Fibroblast of the aortic adventitia (primary cell): ENCODE data around the gene ELL2. TPM values are rescaled to one million over a fixed set of nuclear protein-coding genes. Genes with fewer than 3 reads are reported as not detected.
"Not testable (repeated sequence)": the region's sequence is repeated elsewhere in the genome, so short reads cannot be mapped to it uniquely, and the experiment has no call there.

Source experiments
- DNase-seq: peaks from one replicate; pipeline ENCODE4 v3.0.0-alpha.2; 2010; ENCODE audit warnings: low read depth
- H3K4me3 ChIP-seq: 2 replicates; pipeline ENCODE4 v1.5.1; 2011; ENCODE audit warnings: low read depth, mild to moderate bottlenecking, control low read depth, low read length, moderate library complexity
- total RNA-seq: library from RNA; depleted of rRNA; stranded (reverse); fragments of >200 nt; gene quantifications from 2 replicates; pipeline ENCODE4 v1.2.3, GENCODE V29; 2012; ENCODE audit warnings: low replicate concordance
- TF ChIP-seq, protein P1 (sequence below): IDR thresholded peaks from 2 replicates; pipeline ENCODE4 v1.5.1; 2011; ENCODE audit warnings: mild to moderate bottlenecking, low read length, control low read depth, inconsistent platforms; ENCODE audit not compliant: insufficient read depth

Gene ELL2
- total RNA-seq, 1 donor = 51.1 TPM

DNA sequence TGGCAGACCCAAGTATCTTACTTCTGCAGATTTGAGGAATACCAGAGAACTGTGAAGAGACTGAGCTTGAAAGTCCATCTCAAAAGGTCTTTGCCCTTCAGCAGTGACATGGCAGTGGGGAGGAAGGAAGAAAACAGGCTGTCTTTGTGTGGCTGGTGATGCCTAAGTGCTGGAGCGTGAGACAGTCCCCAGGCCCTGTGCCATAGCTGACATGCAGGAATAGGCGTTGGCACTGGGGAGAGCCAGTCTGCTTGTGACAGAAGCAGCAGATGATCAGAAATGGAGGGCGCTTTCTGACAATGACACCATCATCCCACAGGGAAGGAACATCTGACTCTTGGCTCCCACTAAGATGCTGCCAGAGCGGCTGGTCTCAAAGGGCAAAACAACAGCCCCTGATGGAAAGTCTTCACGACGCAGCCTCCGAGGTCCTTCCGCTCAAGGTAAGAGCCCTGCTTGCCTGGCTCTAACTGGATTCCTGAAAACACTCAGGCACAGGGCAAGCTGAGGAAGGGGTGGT, 123.6 kb downstream of the ELL2 start:
- TF ChIP-seq, protein P1, sequence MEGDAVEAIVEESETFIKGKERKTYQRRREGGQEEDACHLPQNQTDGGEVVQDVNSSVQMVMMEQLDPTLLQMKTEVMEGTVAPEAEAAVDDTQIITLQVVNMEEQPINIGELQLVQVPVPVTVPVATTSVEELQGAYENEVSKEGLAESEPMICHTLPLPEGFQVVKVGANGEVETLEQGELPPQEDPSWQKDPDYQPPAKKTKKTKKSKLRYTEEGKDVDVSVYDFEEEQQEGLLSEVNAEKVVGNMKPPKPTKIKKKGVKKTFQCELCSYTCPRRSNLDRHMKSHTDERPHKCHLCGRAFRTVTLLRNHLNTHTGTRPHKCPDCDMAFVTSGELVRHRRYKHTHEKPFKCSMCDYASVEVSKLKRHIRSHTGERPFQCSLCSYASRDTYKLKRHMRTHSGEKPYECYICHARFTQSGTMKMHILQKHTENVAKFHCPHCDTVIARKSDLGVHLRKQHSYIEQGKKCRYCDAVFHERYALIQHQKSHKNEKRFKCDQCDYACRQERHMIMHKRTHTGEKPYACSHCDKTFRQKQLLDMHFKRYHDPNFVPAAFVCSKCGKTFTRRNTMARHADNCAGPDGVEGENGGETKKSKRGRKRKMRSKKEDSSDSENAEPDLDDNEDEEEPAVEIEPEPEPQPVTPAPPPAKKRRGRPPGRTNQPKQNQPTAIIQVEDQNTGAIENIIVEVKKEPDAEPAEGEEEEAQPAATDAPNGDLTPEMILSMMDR = no peak
- no peak overlapping the region for H3K4me3 ChIP-seq
- no peak for DNase-seq

DNA sequence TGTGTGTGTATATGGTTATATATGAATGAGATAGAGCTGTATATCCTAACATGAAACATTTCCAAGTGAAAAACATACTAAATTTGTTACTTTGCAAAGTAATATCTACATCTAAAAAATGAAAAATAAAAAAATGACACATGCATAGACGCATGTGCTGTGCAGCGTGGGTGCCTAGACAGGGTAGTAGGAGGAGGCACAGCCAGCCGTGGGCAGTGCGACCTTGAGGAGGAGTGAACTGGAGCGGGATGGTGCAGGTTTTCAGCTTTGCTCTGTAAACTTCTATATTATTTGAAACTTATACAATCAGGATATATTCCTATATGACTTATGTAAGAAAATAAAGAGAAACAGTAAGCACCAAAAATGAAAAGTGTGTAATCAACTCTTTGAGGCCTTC, 124.2 kb downstream of the ELL2 start:
- TF ChIP-seq, protein P1 = no peak
- DNase-seq = no peak
- H3K4me3 ChIP-seq = no peak overlapping the region

DNA sequence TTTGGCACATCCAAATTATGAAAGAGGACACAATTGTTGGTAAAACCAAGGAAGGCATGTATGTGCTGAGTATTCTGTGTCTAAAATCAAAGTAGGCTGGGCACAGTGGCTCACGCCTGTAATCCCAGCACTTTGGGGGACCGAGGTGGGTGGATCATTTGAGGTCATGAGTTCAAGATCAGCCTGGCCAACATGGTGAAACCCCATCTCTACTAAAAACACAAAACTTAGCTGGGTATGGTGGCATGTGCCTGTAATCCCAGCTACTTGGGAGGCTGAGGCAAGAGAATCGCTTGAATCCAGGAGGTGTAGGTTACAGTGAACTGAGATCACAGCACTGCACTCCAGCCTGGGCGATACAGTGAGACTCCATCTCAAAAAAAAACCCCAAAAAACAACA, 124.7 kb downstream of the ELL2 start:
- not testable (repeated sequence) for DNase-seq

DNA sequence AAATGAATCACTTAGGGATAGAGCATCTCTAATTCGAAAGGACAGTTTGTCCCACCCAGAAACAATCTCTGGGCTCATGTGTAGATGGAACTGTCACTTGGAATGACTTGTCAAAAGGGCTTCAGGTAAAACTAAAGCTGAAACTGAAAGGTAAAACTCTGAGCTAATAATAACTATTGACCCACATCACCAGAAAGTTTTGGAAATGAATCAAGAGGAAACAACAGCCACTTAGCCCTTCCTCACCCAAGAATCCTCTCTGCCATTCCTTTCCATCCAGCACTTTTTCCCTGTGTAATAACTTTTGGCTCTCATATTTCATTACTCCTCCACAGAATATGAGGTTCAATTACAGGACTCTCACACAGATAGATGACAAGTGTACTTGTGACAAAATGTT, 125.1 kb downstream of the ELL2 start:
- DNase-seq = no peak
- no peak overlapping the region for H3K4me3 ChIP-seq
- TF ChIP-seq, protein P1 = no peak

More for the DNA sequence above, 124.7 kb downstream of the ELL2 start:
- H3K4me3 ChIP-seq = not testable (repeated sequence)

DNA sequence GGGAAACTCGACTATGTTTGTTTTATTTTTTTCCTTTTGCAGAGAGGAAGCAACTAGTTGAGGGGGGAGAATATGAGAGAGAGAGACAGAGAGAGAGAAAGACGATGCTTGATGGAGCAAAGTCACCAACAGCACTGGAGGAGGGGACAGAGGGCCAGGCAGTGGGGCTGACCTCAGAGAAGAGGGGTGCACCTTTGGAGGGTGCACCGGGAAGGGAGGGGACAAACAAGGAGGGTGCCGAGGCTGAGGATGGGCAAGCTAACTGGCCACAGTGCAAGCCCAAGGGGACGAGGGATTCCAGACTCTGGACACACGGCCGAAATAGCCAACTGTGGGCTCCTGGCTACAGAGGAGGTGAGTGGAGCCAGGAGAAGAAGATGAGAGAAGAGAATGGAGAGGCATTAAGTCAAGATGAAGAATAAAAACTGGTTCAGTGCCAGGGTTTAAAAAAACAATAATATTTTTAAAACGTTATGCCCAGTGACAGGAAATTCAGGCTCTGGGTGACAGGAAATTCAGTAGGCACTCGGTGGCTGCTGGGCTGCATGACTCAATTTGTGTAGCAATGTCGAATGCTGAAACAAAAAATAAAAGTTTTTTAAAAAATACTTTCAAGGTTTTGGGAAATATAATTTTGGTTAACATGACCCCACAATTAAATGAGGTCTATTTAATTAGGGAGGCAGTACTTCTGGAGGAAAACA, 125.8 kb downstream of the ELL2 start:
- DNase-seq = no peak
- TF ChIP-seq, protein P1 = no peak
- H3K4me3 ChIP-seq = peak overlapping the region; percentile 37

Other genes starting within 250 kb of the ELL2 start
- 82.2 and 86.9 TPM in 2 replicates for gene RHOBTB3, start 230.5 kb downstream of the ELL2 start, total RNA-seq
- gene GLRX, start 139.1 kb downstream of the ELL2 start, total RNA-seq = 13.3 and 31.6 TPM in 2 replicates